GM10266 (cell line): ENCODE results near the gene STAM.
A peak's percentile ranks its signal among the peaks of the same experiment; 100 is the strongest.

Experiments used
- DNase-seq: peaks from one replicate; pipeline ENCODE4 v3.0.0; 2012; ENCODE audit errors: extremely low spot score
- CTCF ChIP-seq: IDR thresholded peaks from 2 replicates; pipeline ENCODE4 v1.5.1; 2012; ENCODE audit warnings: mild to moderate bottlenecking, low read depth; ENCODE audit not compliant: control insufficient read depth, insufficient read depth; ENCODE audit errors: missing control alignments

The STAM gene

GRCh38 chr10:17655567-17656146 is 11.7 kb downstream of the STAM start:
- DNase-seq: peak; percentile 39
- TF ChIP-seq CTCF: no peak

GRCh38 chr10:17657103-17657500 is 13.2 kb downstream of the STAM start:
- DNase-seq: no peak
- TF ChIP-seq CTCF: no peak

GRCh38 chr10:17659365-17659764 is 15.4 kb downstream of the STAM start:
- TF ChIP-seq CTCF: no peak
- DNase-seq: no peak

GRCh38 chr10:17660921-17661320 is 17.0 kb downstream of the STAM start:
- no peak for DNase-seq
- no peak for TF ChIP-seq CTCF

- TF ChIP-seq CTCF: no peak
- DNase-seq: no peak
Measured at GRCh38 chr10:17661510-17661909, 17.6 kb downstream of the STAM start.

GRCh38 chr10:17662193-17663138 is 18.5 kb downstream of the STAM start:
- no peak for DNase-seq
- no peak for TF ChIP-seq CTCF

GRCh38 chr10:17663450-17663849 is 19.5 kb downstream of the STAM start:
- DNase-seq: no peak
- TF ChIP-seq CTCF: no peak
